HAP-1 (cell line): Measurements from ENCODE around the gene ENOPH1.

Experiments
- DNase-seq, 2 experiments: peaks; one replicate each; pipeline ENCODE4 v3.0.0-alpha.2; 2016 to 2020; ENCODE audit warnings: low spot score in 2 of 2
- H3K27me3 ChIP-seq: fragments of 250-450 bp; sonication (Bioruptor Pico); 2 replicates; pipeline ENCODE4 v1.5.1; 2020; ENCODE audit warnings: low read depth, mild to moderate bottlenecking, moderate library complexity
- H3K36me3 ChIP-seq: fragments of 250-450 bp; sonication (Bioruptor Pico); replicated peaks from 2 replicates; pipeline ENCODE4 v1.5.1; 2020; ENCODE audit warnings: mild to moderate bottlenecking
- H3K4me1 ChIP-seq: fragments of 250-450 bp; sonication (Bioruptor Pico); 2 replicates; pipeline ENCODE4 v1.5.1; 2020; ENCODE audit warnings: mild to moderate bottlenecking
- H3K4me3 ChIP-seq: fragments of 250-450 bp; sonication (Bioruptor Pico); 2 replicates; pipeline ENCODE4 v1.5.1; 2020; ENCODE audit warnings: mild to moderate bottlenecking, moderate library complexity
- H3K9me3 ChIP-seq: fragments of 250-450 bp; sonication (Bioruptor Pico); 2 replicates; pipeline ENCODE4 v1.5.1; 2020; ENCODE audit warnings: mild to moderate bottlenecking, moderate library complexity
- in situ Hi-C: fragments of 300-500 bp; cut with MboI; formaldehyde crosslinking; loops from 3 replicates; pipeline ENCODE4 v1.14.3; 2020; ENCODE audit warnings: low sequenced_read_pairs, inconsistent platforms, mixed read lengths

ENOPH1 gene

GRCh38 chr4:82489076-82489475 is 58.7 kb downstream of the ENOPH1 start:
- no peaks in the 10 kb centered on the region for H3K36me3 ChIP-seq
- DNase-seq: no peak
- H3K9me3 ChIP-seq: no peaks in the 10 kb centered on the region
- H3K4me1 ChIP-seq: no peaks in the 10 kb centered on the region
- H3K4me3 ChIP-seq: no peak overlapping the region
- no peaks in the 10 kb centered on the region for H3K27me3 ChIP-seq
- in situ Hi-C loops: no loop called here

- Histone ChIP-seq H3K4me3 (no peak overlapping the region), H3K36me3 (no peaks in the 10 kb centered on the region), H3K4me1 (no peaks in the 10 kb centered on the region), H3K9me3 (no peaks in the 10 kb centered on the region), H3K27me3 (no peaks in the 10 kb centered on the region)
- in situ Hi-C loops: no loop called here
- DNase-seq: no peak
Observed at GRCh38 chr4:82489987-82490386, 59.6 kb downstream of the ENOPH1 start.

DNA sequence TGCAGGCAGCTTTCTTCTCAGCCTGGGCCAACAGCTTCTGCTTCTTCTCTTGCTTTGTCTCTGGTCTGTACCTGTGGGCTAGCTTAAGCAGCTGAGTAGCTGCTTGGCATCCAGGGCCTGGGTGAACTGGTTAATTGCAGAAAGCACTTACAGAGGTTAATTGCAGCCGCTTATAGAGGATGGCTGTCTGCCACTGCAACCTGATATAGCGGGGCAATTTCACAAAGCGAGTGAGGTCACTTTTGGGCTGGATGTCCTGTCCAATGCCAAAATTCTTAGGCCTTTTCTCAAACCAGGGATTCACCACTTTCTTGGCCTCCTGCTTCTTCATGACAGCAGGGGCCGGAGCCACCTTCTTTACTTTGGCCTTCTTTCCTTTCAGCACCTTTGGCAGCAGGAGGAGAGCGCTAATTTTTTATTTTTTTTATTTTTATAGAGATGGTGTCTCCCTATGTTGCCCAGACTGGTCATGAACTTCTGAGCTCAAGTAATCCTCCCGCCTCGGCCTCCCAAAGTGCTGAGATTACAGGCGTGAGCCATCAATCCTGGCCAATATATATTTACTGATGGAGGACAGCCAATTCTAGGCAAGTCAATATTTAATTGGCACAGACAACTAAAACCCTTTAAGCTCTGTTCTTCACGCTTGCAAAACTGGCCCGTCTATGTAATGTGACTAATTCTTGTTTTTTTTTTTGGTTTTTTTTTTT is 61.0 kb downstream of the ENOPH1 start:
- Histone ChIP-seq H3K27me3 (no peaks in the 10 kb centered on the region), H3K4me1 (no peaks in the 10 kb centered on the region), H3K9me3 (no peaks in the 10 kb centered on the region), H3K36me3 (no peaks in the 10 kb centered on the region), H3K4me3 (no peak overlapping the region)
- DNase-seq: no peak
- in situ Hi-C loops: no loop called here

DNA sequence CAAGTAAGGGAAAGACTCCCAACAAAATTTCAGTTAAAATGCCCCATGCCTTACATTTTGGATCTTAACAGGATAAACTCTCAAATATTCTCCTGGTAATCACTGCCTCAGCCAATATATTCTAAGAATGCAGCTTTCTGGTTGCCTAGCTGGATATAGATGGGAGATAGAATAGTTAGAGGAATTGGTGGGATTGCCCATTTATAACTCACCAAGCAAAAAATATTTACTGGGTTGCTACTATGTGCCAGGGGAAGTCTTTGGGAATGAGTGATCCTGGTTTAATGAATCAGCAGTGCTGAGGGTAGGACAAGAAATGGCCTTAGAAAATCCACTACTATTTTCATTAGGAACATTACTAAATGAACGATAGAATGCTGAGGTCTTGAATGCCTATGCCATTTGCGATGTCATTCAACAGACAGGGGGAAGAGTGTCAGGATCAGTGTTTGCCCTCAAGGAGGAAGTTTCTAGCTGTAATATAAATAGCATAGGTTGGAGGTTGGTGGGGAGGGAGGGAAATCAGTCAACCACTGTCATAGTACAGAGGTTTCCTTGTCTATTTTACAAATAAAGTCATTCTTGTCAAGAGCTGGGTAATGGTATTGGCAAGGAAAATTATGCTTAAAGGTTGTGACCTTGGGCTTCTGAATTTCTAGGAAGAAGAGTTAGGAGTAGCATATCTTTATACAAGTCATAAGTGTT is 63.5 kb downstream of the ENOPH1 start:
- no peak overlapping the region for H3K4me3 ChIP-seq
- no peaks in the 10 kb centered on the region for H3K36me3 ChIP-seq
- no peaks in the 10 kb centered on the region for H3K27me3 ChIP-seq
- in situ Hi-C loops: no loop called here
- no peaks in the 10 kb centered on the region for H3K4me1 ChIP-seq
- no peaks in the 10 kb centered on the region for H3K9me3 ChIP-seq
- DNase-seq: no peak

GRCh38 chr4:82495666-82496065 is 65.3 kb downstream of the ENOPH1 start:
- Histone ChIP-seq H3K9me3 (no peaks in the 10 kb centered on the region), H3K4me1 (peaks cover 11% of the 10 kb centered on the region), H3K36me3 (no peaks in the 10 kb centered on the region), H3K27me3 (no peaks in the 10 kb centered on the region), H3K4me3 (no peak overlapping the region)
- in situ Hi-C loops: no loop called here
- DNase-seq: no peak

DNA sequence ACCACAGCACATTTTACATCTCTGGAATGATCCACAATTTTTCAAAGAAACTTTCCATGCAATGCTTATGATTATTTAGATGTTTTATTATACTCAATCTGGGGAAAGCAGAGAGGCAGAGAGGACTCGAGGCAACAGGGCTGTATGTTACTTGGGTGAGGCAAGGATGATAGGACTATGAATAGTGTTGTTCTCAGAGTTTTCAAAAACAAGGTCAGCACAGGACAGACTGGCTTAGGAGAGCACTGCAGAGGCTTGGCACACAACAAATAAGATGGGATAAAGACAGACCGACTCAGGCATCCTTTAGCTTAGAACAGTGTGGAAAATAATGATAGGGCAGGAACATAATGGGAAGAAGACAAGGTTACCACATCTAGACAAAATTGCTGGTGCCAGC is 66.0 kb downstream of the ENOPH1 start:
- DNase-seq: no peak
- Histone ChIP-seq H3K9me3 (no peaks in the 10 kb centered on the region), H3K27me3 (no peaks in the 10 kb centered on the region), H3K36me3 (no peaks in the 10 kb centered on the region), H3K4me1 (peaks cover 14% of the 10 kb centered on the region), H3K4me3 (no peak overlapping the region)
- in situ Hi-C loops: no loop called here

DNA sequence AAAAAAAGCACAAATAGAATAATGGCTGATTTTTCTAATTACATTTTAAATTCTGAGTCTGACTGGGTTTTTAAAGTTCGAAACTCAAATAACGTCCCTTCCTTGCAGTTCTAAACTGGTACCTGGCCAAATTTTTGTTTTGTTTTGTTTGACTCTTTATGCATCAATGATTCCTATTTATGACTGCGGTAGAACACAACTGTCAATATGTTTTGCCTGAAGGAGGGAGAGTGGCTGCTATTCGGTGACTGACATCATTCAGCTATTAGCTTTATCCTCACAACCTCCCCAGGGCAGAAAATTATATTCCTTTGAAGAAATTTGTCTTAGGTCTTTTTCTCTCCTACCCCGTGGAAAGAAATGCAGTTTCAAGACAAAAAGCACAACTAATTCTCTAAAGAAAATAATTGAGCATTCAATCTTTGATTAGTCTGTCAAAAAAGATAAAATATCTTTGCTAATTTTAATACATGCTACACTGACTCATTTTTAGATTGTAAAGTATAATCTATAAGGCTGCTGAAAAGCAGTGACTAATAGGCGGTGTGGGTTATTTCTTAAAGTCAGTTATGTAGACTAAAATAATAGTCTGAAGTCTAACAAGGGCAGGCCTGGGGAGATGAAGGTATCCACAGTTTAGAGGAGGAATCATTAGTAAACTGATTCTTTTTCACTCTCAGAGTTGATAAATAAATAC is 69.5 kb downstream of the ENOPH1 start:
- in situ Hi-C loops: no loop called here
- H3K9me3 ChIP-seq: no peaks in the 10 kb centered on the region

DNA sequence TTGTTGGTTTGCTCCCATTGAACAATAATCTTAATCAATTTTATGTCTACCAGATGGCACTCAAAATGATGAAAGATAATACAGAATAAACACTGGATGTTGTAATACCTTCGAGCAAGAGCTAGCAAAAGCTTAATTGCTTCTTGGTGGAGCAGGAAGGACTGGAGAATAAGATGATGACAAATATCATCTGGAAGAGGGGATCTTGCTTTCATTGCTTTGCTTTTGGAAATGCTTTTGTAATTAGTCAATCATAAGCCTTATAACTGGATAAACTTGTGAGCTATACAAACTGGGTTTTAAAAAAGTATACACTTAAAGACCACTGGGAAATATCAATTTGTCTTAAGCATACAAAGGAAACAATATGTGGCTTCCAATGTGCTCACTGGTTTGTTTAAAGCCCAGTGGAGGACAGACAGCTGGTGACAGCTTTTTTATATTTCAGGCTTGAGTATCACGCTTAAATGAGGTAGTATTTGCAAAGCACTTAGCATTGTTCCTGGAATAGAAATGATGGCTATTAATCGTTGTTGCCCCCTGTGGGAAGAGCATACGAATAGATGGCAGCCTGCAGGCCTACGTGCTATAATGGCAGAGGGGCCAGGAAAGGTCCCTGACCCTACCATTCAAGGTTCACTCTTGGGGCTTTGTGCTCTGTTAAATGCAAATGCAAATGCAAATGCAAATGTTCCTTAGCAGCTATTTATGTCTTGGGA is 70.2 kb downstream of the ENOPH1 start:
- H3K4me1 ChIP-seq: peaks cover 20% of the 10 kb centered on the region
- in situ Hi-C loops: no loop called here
- peak; percentile 89 to 99 for DNase-seq
- H3K36me3 ChIP-seq: no peaks in the 10 kb centered on the region
- H3K27me3 ChIP-seq: no peaks in the 10 kb centered on the region
- no peaks in the 10 kb centered on the region for H3K9me3 ChIP-seq
- no peak overlapping the region for H3K4me3 ChIP-seq

More for the DNA sequence above, 69.5 kb downstream of the ENOPH1 start:
- peaks cover 20% of the 10 kb centered on the region for H3K4me1 ChIP-seq
- DNase-seq: no peak
- no peak overlapping the region for H3K4me3 ChIP-seq
- no peaks in the 10 kb centered on the region for H3K27me3 ChIP-seq
- H3K36me3 ChIP-seq: no peaks in the 10 kb centered on the region

DNA sequence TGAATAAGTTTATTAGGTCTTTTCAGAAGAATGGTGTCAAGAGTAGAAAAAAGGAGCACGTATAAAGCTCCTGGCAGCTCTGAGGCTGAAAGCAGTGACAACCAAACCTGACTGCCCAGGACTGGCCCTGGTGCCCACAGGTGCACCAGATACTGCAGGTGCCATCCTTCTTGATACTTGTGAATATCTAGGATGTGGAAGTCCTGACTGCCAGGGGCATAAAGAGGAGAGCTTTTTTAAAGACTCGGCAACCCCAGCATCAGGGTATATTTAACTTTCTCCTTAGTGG is 70.7 kb downstream of the ENOPH1 start:
- Histone ChIP-seq H3K4me3 (no peak overlapping the region), H3K27me3 (no peaks in the 10 kb centered on the region), H3K4me1 (peaks cover 20% of the 10 kb centered on the region), H3K36me3 (no peaks in the 10 kb centered on the region), H3K9me3 (no peaks in the 10 kb centered on the region)
- DNase-seq: no peak
- in situ Hi-C loops: no loop called here

GRCh38 chr4:82508011-82508410 is 77.6 kb downstream of the ENOPH1 start:
- Histone ChIP-seq H3K27me3 (no peaks in the 10 kb centered on the region), H3K4me1 (no peaks in the 10 kb centered on the region), H3K36me3 (no peaks in the 10 kb centered on the region), H3K4me3 (no peak overlapping the region), H3K9me3 (no peaks in the 10 kb centered on the region)
- DNase-seq: no peak
- in situ Hi-C loops: no loop called here

DNA sequence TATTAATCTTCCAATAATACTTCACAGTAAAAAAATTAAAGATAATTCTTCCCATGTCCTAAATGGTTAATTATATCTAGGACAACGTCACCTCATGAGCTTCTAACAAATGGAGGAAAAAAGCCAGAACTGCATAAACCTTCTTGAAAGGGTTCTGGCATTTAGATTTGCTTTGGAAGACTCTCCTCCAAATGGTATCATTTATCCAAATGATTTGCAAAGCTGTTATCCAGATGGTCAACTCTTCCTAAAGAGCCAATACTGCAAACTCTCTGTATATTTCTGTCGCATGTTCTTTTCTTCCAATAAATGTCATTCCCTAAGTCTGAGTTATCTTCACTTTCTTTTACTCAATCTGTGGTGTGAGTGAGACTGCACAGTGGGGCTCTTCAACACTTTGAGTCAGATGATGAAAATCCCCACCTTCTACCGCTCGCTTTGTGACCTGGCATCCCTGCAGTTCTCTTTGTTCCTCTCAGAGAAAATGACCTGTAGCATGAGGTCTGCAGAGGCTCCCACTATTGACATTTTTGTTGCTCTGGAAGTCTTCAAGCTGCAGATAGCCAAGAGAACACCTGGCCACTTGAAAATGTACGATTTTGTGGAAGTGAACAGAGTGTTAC is 78.5 kb downstream of the ENOPH1 start:
- Histone ChIP-seq H3K27me3 (no peaks in the 10 kb centered on the region), H3K36me3 (no peaks in the 10 kb centered on the region), H3K9me3 (no peaks in the 10 kb centered on the region), H3K4me3 (no peak overlapping the region), H3K4me1 (no peaks in the 10 kb centered on the region)
- no peak for DNase-seq
- in situ Hi-C loops: no loop called here

DNA sequence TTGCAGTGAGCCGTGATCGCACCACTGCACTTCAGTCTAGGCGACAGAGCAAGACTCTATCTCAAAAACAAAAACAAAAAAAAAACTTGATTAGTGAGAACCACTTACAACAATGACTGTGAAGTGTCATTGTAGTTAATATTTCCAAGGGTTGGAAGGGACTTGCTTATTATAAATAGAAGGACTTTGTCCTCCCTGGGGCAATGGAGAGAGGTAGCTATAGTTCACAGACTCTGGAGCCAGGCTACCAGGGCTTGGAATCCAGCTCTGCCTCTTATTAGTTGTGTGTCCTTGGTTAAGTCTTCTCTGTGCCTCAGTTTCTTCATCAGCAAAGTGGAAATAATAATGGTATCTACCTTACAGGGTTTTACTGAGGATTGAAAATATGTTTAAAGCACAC is 79.8 kb downstream of the ENOPH1 start:
- no peaks in the 10 kb centered on the region for H3K27me3 ChIP-seq
- H3K4me3 ChIP-seq: no peak overlapping the region
- H3K9me3 ChIP-seq: no peaks in the 10 kb centered on the region
- in situ Hi-C loops: no loop called here
- H3K36me3 ChIP-seq: no peaks in the 10 kb centered on the region
- DNase-seq: no peak
- H3K4me1 ChIP-seq: no peaks in the 10 kb centered on the region
